WTC11 (cell line): ENCODE results near the gene ZNF366. TPM values are rescaled to one million over a fixed set of nuclear protein-coding genes. Genes with fewer than 3 reads are reported as not detected.

ENCODE experiments used
- ATAC-seq: fragments of 200-7000 bp; cut with Tn5 transposase; 2 replicates; pipeline ENCODE4 v1.10.0; 2021; ENCODE audit warnings: mild to moderate bottlenecking, moderate library complexity
- CTCF ChIA-PET: fragments of 300-600 bp; sonication (Branson Sonifier 250); formaldehyde crosslinking; loops from one replicate; lab custom pipeline; 2021; ENCODE audit warnings: antibody characterized with exemption; lab: Charles Lee
- POLR2A ChIA-PET: fragments of 350-600 bp; sonication (Branson Sonifier 250); formaldehyde crosslinking; loops from one replicate; lab custom pipeline; 2021; ENCODE audit warnings: antibody characterized with exemption; lab: Charles Lee
- DNase-seq: peaks from one replicate; pipeline ENCODE4 v3.0.0; 2021; ENCODE audit warnings: low spot score
- H3K27ac Mint-ChIP-seq: 2 replicates; pipeline ENCODE4 v1.8.0; 2021; ENCODE audit warnings: mixed read lengths
- H3K27me3 Mint-ChIP-seq: 2 replicates; pipeline ENCODE4 v1.8.0; 2021; ENCODE audit warnings: low read depth, mild to moderate bottlenecking, moderate library complexity, mixed read lengths
- H3K36me3 Mint-ChIP-seq: 2 replicates; pipeline ENCODE4 v1.8.0; 2021; ENCODE audit warnings: mixed read lengths
- H3K4me1 Mint-ChIP-seq: 2 replicates; pipeline ENCODE4 v1.8.0; 2022; ENCODE audit warnings: mixed read lengths
- H3K4me3 Mint-ChIP-seq: 2 replicates; pipeline ENCODE4 v1.8.0; 2021; ENCODE audit warnings: mild to moderate bottlenecking, moderate library complexity, mixed read lengths
- H3K9me3 Mint-ChIP-seq: 2 replicates; pipeline ENCODE4 v1.8.0; 2021; ENCODE audit warnings: mixed read lengths
- CBFB ChIP-seq: sonication (generic); formaldehyde crosslinking; IDR thresholded peaks from 2 replicates; pipeline ENCODE4 v1.8.1; 2022; ENCODE audit warnings: mild to moderate bottlenecking, low read depth, missing genetic modification reagents
- IRF2 ChIP-seq: sonication (generic); formaldehyde crosslinking; IDR thresholded peaks from 2 replicates; pipeline ENCODE4 v1.8.0; 2022; ENCODE audit warnings: low read depth, missing genetic modification reagents, borderline replicate concordance
- NFATC4 ChIP-seq: fragments of 250-450 bp; sonication (Bioruptor Pico); IDR thresholded peaks from 2 replicates; pipeline ENCODE4 v1.9.0; 2021; ENCODE audit warnings: mild to moderate bottlenecking
- NR1H2 ChIP-seq: sonication (generic); formaldehyde crosslinking; IDR thresholded peaks from 2 replicates; pipeline ENCODE4 v1.9.0; 2021; ENCODE audit warnings: mild to moderate bottlenecking, moderate library complexity, missing genetic modification reagents
- RELA ChIP-seq: sonication (generic); formaldehyde crosslinking; IDR thresholded peaks from 2 replicates; pipeline ENCODE4 v1.8.1; 2022; ENCODE audit warnings: missing genetic modification reagents, mild to moderate bottlenecking, borderline replicate concordance
- SMAD4 ChIP-seq: sonication (generic); formaldehyde crosslinking; IDR thresholded peaks from 2 replicates; pipeline ENCODE4 v1.8.0; 2022; ENCODE audit warnings: mild to moderate bottlenecking, missing genetic modification reagents
- SOX15 ChIP-seq: fragments of 250-450 bp; sonication (Bioruptor Pico); IDR thresholded peaks from 2 replicates; pipeline ENCODE4 v1.9.0; 2021; ENCODE audit warnings: mild to moderate bottlenecking
- TP53 ChIP-seq: sonication (generic); formaldehyde crosslinking; IDR thresholded peaks from 2 replicates; pipeline ENCODE4 v1.8.1; 2023; ENCODE audit warnings: mild to moderate bottlenecking, missing genetic modification reagents
- ZBTB21 ChIP-seq: sonication (generic); formaldehyde crosslinking; IDR thresholded peaks from 2 replicates; pipeline ENCODE4 v1.8.1; 2023; ENCODE audit warnings: mild to moderate bottlenecking, missing genetic modification reagents, borderline replicate concordance
- ZNF121 ChIP-seq: sonication (generic); formaldehyde crosslinking; IDR thresholded peaks from 2 replicates; pipeline ENCODE4 v1.8.0; 2023; ENCODE audit warnings: missing genetic modification reagents
- ZNF317 ChIP-seq: sonication (generic); formaldehyde crosslinking; IDR thresholded peaks from 2 replicates; pipeline ENCODE4 v1.8.1; 2023; ENCODE audit warnings: low read depth, mild to moderate bottlenecking, moderate library complexity, missing genetic modification reagents, borderline replicate concordance
- ZNF416 ChIP-seq: fragments of 250-450 bp; sonication (Bioruptor Pico); IDR thresholded peaks from 2 replicates; pipeline ENCODE4 v1.9.0; 2021; ENCODE audit warnings: mild to moderate bottlenecking, inconsistent platforms
- total RNA-seq: library from RNA; stranded (reverse); gene quantifications from 3 replicates; pipeline ENCODE4 v1.2.3, GENCODE V29; 2021
- TF ChIP-seq, protein P1 (sequence below): sonication (generic); formaldehyde crosslinking; IDR thresholded peaks from 2 replicates; pipeline ENCODE4 v1.8.0; 2023; ENCODE audit warnings: missing genetic modification reagents, mild to moderate bottlenecking, borderline replicate concordance
- TF ChIP-seq, protein P2 (sequence below): fragments of 250-450 bp; sonication (Bioruptor Pico); conservative IDR thresholded peaks from 2 replicates; pipeline ENCODE4 v1.9.0; 2021; ENCODE audit warnings: mild to moderate bottlenecking
- TF ChIP-seq, protein P3 (sequence below): sonication (generic); formaldehyde crosslinking; IDR thresholded peaks from 2 replicates; pipeline ENCODE4 v1.8.1; 2022; ENCODE audit warnings: mild to moderate bottlenecking, moderate library complexity, missing genetic modification reagents
- TF ChIP-seq, protein P4 (sequence below): fragments of 250-450 bp; sonication (Bioruptor Pico); IDR thresholded peaks from 2 replicates; pipeline ENCODE4 v1.9.0; 2021; ENCODE audit warnings: mild to moderate bottlenecking, borderline replicate concordance

Gene ZNF366
- total RNA-seq, 1 experiment from 2014 or later, result not detected

DNA sequence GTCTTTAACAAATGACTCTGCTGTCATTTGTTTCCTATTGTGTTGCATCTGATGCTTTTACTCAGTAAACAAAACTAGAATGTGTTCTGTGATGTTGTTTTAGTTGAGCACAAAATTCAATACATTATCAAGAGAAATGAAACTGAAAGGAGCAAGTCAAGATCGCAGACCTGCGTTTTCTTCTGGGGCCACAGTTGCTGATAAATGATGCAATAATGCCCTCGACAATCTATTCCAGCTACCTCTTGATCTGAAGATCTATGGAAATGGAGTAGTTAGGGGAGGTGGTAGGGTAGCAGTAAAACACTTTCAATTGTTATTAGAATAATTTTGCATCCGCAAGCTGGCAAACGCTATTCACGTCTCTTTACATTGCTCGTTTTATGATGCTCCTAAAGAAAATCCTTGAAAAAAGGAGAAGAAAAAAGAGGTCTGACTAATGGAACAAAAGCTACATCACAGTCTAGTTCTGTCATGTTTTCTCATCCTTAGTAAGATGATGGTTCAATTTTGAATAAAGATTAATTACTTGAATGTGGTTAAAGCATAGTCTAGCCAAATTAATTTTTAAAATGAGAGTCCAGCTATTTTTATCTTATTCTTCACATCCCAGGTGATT lies 1.6 kb downstream of the ZNF366 start:
- H3K27ac Mint-ChIP-seq, result no peak overlapping the region
- H3K4me1 Mint-ChIP-seq, result peaks cover 46% of the 10 kb centered on the region
- no peaks in the 10 kb centered on the region for H3K36me3 Mint-ChIP-seq
- TF ChIP-seq, protein P1, sequence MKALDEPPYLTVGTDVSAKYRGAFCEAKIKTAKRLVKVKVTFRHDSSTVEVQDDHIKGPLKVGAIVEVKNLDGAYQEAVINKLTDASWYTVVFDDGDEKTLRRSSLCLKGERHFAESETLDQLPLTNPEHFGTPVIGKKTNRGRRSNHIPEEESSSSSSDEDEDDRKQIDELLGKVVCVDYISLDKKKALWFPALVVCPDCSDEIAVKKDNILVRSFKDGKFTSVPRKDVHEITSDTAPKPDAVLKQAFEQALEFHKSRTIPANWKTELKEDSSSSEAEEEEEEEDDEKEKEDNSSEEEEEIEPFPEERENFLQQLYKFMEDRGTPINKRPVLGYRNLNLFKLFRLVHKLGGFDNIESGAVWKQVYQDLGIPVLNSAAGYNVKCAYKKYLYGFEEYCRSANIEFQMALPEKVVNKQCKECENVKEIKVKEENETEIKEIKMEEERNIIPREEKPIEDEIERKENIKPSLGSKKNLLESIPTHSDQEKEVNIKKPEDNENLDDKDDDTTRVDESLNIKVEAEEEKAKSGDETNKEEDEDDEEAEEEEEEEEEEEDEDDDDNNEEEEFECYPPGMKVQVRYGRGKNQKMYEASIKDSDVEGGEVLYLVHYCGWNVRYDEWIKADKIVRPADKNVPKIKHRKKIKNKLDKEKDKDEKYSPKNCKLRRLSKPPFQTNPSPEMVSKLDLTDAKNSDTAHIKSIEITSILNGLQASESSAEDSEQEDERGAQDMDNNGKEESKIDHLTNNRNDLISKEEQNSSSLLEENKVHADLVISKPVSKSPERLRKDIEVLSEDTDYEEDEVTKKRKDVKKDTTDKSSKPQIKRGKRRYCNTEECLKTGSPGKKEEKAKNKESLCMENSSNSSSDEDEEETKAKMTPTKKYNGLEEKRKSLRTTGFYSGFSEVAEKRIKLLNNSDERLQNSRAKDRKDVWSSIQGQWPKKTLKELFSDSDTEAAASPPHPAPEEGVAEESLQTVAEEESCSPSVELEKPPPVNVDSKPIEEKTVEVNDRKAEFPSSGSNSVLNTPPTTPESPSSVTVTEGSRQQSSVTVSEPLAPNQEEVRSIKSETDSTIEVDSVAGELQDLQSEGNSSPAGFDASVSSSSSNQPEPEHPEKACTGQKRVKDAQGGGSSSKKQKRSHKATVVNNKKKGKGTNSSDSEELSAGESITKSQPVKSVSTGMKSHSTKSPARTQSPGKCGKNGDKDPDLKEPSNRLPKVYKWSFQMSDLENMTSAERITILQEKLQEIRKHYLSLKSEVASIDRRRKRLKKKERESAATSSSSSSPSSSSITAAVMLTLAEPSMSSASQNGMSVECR (CRISPR knock-in tag), result no peak
- TF ChIP-seq, protein P2, sequence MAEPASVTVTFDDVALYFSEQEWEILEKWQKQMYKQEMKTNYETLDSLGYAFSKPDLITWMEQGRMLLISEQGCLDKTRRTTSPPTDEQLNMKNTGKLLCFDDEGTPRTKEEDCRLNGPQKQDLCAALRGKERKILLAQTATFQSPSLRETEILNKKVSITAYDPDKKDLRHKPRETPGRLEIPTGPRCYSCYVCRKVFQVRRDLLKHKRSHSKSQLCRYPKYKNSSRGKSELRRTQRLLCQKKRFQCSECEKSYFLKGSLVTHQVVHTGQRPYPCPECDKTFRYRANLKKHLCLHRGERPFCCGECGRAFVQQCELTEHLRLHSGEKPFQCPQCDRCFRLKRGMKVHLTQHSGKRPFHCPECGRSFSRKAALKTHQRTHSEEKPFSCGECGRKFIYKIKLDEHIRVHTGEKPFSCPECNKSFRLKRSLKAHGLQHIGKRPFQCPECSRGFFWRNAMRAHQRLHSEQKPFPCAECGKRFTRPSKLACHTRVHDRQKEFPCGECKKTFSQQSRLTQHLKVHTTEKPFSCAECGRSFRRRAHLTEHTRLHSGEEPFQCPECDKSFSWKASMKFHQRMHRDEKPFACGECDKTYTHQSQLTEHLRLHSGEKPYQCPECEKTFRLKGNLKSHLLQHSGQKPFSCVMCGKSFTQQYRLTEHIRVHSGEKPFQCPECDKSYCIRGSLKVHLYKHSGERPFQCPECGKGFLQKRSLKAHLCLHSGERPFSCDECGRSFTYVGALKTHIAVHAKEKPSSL (CRISPR knock-in tag), result no peak
- no peak for TF ChIP-seq NR1H2 (CRISPR knock-in tag)
- H3K9me3 Mint-ChIP-seq, result no peaks in the 10 kb centered on the region
- CTCF ChIA-PET, result interaction anchor here (1.3 kb wide), 1 partner anchor 20 kb away, joined by 3 read pairs; no protein-coding TSS in a partner anchor
- H3K4me3 Mint-ChIP-seq, result no peak overlapping the region
- POLR2A ChIA-PET, result no interaction called here
- ATAC-seq, result no peak
- no peaks in the 10 kb centered on the region for H3K27me3 Mint-ChIP-seq
- DNase-seq, result no peak

DNA sequence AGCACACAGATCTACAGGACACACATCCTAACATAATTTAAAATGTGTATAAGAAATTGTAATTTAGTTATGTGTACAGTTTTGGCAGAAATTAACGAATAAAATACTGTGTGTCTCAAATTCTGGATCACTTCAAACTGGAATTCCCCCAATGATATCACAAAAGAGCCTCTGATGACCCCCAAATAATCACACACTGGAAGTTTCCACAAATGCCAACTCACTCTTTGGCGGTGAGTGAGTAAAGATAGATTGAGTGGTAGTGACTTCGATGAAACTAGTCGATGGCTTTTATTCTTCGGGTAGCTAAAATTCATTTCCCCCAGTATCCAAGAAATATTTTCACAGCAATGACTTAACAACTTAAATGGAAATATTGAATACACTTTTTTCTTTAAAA lies 2.2 kb downstream of the ZNF366 start:
- no peaks in the 10 kb centered on the region for H3K36me3 Mint-ChIP-seq
- ChIA-PET POLR2A (no interaction called here), CTCF (interaction anchor here (1.3 kb wide), 1 partner anchor 20 kb away, joined by 3 read pairs; no protein-coding TSS in a partner anchor)
- ATAC-seq, result no peak
- H3K27ac Mint-ChIP-seq, result no peak overlapping the region
- no peaks in the 10 kb centered on the region for H3K9me3 Mint-ChIP-seq
- H3K27me3 Mint-ChIP-seq, result no peaks in the 10 kb centered on the region
- DNase-seq, result no peak
- TF ChIP-seq RELA (CRISPR knock-in tag) (no peak), NFATC4 (CRISPR knock-in tag) (no peak), IRF2 (CRISPR knock-in tag) (no peak), SOX15 (CRISPR knock-in tag) (no peak), ZNF416 (CRISPR knock-in tag) (no peak), ZBTB21 (CRISPR knock-in tag) (no peak), ZNF121 (CRISPR knock-in tag) (no peak), CBFB (CRISPR knock-in tag) (no peak), TP53 (CRISPR knock-in tag) (no peak), SMAD4 (CRISPR knock-in tag) (no peak)
- H3K4me1 Mint-ChIP-seq, result peaks cover 48% of the 10 kb centered on the region
- no peak overlapping the region for H3K4me3 Mint-ChIP-seq

DNA sequence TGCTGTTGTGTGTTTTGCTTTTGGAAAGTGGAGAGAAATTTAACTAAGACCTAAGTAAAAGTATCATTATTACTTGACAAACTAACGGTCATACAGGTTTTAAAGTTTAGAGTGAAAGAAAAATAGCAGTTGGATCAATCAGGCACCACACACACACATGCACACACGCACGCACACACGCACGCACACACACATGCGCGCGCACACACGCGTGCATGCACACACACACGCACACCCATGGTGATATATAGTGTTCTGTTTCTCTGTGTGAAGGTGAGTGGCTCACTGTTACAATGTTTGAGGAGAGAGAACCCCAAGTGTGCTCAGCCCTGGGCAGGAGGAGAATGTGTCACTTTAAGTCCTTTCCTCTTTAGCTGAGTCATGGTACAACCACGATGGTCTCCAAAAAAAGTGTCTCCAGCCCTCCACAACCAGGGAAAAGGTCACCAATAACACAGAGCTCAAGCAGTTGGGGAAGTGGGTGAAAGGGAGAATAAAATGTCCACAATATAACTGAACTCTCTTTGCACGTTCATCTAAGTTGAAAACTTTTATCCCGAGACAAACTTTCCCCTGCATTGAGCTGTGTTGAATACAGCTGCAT lies 3.2 kb downstream of the ZNF366 start:
- H3K27me3 Mint-ChIP-seq, result no peaks in the 10 kb centered on the region
- CTCF ChIA-PET, result interaction anchor here (0.8 kb wide), 1 partner anchor 10 kb away, joined by 3 read pairs; no protein-coding TSS in a partner anchor
- POLR2A ChIA-PET, result no interaction called here
- DNase-seq (no peak), ATAC-seq (no peak)
- no peaks in the 10 kb centered on the region for H3K36me3 Mint-ChIP-seq
- no peaks in the 10 kb centered on the region for H3K9me3 Mint-ChIP-seq
- H3K4me3 Mint-ChIP-seq, result no peak overlapping the region
- no peak overlapping the region for H3K27ac Mint-ChIP-seq
- peaks cover 56% of the 10 kb centered on the region for H3K4me1 Mint-ChIP-seq
- no peak for TF ChIP-seq ZNF317 (CRISPR knock-in tag)
- TF ChIP-seq, protein P3, sequence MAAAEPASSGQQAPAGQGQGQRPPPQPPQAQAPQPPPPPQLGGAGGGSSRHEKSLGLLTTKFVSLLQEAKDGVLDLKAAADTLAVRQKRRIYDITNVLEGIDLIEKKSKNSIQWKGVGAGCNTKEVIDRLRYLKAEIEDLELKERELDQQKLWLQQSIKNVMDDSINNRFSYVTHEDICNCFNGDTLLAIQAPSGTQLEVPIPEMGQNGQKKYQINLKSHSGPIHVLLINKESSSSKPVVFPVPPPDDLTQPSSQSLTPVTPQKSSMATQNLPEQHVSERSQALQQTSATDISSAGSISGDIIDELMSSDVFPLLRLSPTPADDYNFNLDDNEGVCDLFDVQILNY (CRISPR knock-in tag), result no peak
- TF ChIP-seq, protein P4, sequence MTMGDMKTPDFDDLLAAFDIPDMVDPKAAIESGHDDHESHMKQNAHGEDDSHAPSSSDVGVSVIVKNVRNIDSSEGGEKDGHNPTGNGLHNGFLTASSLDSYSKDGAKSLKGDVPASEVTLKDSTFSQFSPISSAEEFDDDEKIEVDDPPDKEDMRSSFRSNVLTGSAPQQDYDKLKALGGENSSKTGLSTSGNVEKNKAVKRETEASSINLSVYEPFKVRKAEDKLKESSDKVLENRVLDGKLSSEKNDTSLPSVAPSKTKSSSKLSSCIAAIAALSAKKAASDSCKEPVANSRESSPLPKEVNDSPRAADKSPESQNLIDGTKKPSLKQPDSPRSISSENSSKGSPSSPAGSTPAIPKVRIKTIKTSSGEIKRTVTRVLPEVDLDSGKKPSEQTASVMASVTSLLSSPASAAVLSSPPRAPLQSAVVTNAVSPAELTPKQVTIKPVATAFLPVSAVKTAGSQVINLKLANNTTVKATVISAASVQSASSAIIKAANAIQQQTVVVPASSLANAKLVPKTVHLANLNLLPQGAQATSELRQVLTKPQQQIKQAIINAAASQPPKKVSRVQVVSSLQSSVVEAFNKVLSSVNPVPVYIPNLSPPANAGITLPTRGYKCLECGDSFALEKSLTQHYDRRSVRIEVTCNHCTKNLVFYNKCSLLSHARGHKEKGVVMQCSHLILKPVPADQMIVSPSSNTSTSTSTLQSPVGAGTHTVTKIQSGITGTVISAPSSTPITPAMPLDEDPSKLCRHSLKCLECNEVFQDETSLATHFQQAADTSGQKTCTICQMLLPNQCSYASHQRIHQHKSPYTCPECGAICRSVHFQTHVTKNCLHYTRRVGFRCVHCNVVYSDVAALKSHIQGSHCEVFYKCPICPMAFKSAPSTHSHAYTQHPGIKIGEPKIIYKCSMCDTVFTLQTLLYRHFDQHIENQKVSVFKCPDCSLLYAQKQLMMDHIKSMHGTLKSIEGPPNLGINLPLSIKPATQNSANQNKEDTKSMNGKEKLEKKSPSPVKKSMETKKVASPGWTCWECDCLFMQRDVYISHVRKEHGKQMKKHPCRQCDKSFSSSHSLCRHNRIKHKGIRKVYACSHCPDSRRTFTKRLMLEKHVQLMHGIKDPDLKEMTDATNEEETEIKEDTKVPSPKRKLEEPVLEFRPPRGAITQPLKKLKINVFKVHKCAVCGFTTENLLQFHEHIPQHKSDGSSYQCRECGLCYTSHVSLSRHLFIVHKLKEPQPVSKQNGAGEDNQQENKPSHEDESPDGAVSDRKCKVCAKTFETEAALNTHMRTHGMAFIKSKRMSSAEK (CRISPR knock-in tag), result no peak
